ENCODE measurements around the gene FAM32A.

FAM32A gene

DNA sequence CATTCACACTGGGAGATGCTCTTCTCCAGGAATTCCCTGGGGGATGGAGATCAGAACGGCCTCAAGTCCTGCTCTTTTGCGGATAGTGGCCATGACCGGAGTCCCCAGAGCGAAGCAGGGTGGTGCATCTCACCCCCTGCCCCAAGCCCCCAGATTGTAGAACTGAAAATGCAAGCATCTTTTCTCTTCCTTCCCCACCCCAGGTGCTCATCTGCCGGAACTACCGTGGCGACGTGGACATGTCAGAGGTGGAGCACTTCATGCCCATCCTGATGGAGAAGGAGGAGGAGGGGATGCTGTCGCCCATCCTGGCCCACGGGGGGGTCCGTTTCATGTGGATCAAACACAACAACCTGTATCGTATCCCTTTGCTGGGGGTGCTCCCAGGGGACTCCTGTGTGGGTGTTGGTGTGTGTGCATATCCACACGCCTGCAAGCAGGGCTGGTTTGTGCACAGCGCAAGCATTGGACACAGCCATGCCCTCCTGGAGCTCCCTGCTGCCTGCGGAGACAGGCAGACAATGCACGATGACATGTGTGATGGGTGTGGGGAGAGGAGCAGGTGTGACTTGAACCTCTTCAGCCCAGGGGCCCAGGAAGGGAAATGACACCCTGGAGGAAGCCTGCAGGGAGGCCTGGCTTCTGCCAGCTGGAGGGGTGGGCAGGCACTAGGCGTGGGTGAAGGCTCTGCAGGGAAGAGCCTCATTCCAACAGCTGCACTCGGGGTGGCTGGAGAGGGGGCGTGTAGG lies 18.2 kb downstream of the FAM32A start:
- DNase-seq = no peak

DNA sequence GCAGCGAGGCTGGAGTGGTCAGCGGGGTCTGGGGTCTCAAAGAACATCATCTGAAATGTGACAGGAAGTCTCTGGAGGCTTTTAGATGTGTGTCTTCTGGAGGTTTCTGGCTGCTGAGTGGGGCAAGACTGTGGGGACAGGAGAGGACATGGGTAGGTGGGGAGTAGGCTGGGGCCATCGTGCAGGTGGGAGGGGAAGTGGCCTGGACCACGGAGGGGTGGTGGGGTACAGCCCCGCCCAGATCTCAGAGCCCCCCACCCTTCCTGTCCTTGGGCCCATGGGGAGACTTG lies 18.7 kb downstream of the FAM32A start:
- DNase-seq = no peak

- no peak for DNase-seq
Measured at GRCh38 chr19:16205205-16206045, 20.2 kb downstream of the FAM32A start.

DNA sequence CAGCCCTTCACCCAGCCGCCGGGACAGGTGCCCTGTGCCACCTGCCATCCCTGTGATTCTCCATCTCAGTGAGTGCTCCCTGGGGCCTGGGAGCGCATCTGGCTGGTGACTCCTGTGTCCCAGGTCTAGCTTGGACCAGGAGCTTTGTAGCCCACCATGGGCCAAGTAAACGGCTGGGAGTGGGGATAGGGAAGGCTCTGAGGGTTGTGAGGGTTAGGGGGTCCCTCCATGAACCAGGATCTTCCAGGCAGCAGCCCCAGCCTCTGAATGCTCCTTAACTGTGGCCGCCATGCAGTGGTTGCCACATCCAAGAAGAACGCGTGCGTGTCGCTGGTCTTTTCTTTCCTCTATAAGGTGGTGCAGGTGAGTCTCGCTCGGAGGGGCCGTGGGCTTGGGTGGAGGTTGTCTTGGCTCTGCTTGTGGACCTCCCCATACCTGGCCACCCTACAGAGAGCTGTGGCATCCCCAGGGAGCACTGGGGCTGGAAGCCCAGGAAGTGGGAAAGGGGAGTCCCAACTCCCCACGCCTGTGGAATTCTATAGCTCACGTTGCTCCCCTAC lies 20.9 kb downstream of the FAM32A start:
- DNase-seq = no peak

DNA sequence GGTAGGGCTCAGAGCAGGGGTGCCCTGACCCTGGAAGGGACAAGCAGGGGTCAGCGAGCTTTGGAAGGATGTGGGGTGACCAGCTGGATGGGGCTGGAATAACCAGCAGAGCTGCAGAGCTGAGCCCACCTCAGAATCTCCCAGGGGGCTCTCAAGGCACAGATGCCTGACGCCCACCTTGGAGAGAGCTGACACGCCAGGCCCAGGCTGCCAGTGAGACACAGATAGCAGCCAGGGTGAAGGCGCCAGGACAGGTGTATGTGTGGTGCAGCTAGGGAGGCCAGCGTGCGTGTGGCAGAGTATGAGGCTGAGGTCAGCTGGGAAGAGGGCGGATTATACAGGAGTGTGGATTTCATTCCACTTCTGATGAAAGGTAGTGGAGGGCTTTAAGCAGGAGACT lies 21.4 kb downstream of the FAM32A start:
- no peak for DNase-seq

- DNase-seq = no peak
Measured at GRCh38 chr19:16207063-16207462, 21.9 kb downstream of the FAM32A start.

DNA sequence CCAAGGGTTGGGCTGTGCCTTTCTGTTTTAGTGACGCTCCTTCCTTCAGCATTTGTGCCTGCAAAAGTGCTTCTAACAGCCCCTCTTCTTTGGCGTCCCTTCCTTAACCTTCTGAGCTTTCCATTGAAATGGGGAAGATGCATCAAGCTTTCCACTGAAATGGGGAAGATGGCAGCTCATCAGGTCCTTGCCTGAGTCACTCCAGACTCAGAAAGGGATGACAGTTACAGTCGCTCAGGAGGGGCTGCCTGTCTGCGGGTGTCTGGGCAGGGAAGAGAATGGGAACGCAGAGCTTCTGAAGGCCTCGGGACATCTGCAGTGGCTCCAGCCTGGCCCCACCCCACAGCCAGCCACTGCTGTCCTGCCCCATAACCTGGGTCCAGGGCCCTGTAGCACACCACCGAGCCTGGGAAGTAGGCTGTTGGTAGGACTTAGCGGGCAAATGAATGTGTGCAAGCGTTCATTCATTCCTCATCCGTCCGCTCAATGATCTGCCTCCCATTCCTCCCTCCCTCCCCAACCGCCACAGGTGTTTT lies 22.3 kb downstream of the FAM32A start:
- no peak for DNase-seq

DNA sequence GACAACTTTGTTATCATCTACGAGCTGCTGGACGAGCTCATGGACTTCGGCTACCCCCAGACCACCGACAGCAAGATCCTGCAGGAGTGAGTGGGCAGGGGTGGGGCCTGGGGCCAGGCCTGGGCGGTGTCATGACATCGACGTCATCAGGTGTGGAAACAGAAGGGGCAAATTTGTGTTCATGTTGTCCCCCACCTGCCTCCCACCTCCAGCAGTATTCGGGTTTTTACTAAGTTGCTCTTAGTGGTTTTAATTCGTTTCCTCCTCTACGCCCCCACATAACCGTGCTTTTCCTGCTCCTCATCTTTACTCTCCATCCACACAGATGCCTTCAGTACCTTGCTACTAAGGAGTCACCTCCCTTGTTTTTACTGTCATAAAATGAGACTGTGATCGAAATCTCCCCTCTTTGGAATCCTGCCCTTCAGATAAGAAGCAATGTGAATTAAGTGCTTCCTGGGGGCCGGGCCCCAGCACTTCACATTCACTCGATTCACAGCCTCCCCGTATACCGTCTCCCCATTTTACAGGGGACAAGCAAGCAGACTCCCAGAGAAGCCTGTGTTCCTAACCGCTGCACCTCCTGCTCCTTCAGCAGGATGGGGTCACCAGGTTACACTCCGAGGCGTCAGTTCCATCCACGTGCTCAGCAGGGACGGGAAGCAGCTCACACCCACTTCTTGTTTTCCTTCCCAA lies 23.0 kb downstream of the FAM32A start:
- no peak for DNase-seq

DNA sequence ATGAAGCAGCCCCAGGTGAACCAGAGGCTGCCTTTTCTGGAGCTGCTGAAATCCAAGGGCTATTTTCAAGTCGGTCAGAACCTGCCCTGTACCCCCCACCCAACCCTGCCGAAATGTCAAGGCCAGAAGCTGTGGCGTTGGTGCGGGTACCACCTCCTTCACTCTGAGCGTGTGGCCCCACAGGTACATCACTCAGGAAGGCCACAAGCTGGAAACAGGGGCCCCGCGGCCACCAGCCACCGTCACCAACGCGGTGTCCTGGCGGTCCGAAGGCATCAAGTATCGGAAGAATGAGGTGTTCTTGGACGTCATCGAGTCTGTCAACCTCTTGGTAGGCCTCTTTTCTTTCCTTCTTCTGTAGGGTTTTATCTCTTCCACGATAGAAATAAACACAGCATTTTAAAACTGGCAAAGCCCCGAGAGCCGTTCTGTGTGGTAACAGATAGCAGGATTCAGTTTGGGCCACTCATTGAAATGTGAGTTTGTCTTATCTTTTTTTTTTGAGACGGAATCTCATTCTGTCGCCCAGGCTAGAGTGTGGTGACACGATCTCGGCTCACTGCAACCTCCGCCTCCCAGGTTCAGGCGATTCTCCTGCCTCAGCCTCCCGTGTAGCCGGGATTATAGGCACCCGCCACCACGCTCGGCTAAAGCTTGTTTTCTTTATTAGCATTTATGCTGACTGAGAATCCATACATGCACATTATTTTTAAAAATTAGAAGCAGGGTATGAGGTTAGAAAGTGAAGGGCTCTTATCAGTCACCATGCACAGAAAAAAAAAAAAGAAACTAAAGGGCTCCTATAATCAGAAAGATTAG lies 23.8 kb downstream of the FAM32A start:
- no peak for DNase-seq

DNA sequence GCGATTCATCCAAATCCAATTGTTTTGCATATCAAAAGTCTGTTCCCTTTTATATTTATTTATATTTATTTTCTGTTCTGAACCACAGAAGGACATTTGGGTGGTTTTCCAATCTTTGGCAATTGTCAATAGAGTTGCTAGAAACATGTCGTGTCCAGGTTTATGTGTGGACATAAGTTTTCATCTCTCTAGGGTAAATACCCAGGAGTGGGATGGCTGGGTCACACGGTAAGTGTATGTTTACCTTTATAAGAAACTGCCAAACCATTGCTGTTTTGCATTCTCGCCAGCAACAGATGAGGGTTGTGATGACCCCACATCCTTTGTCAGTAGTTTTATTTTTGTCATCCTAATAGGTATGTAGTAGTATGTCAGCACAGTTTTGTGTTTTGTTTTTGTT lies 25.0 kb downstream of the FAM32A start:
- DNase-seq = no peak

- no peak for DNase-seq
Measured at GRCh38 chr19:16213076-16213475, 27.9 kb downstream of the FAM32A start.

DNA sequence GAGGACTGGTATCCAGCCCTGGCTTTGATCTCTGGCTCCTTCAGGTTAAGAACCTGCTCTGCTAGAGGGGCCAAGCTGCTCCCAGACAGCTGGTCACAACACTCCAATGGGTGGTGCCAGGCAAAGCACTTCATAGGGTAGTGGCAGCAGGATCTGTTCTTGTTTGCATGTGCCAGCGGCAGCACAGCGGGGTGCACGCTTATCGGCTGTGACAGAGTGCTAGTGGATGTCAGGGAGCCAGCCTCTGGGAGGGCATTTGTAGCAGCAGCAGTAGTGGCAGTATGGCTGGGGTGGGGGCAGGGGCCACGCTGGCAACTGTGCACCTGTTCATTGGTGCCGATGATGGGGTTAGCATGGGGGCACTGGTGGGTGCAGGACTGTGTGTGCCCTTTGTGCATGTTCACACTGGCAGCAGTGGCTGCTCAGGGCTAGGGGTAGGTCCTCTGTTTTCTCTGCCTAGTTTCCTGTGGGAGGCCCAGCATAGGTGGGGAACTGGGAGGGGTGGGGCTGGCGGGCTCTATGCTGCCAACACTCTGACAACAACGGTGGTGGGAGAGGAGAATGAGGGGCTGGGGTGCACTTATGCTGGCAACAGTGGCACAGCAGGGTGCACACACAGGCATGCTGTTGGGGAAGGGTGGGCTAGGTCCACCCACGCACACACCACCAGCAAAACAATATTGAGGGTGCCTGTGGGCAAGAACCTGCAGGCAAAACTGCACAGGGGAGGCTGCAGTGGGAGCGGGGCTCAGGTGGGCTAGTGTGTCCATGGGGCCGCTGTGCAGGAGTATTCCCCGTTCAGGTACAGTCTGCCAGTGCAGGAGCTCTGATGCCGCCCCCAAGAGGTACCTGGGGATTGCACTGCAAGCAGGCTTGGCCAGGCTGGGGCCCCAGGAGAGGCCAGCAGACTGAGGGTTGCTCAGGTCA lies 31.8 kb downstream of the FAM32A start:
- DNase-seq = no peak

- DNase-seq = no peak
Measured at GRCh38 chr19:16217716-16218451, 32.7 kb downstream of the FAM32A start.

DNA sequence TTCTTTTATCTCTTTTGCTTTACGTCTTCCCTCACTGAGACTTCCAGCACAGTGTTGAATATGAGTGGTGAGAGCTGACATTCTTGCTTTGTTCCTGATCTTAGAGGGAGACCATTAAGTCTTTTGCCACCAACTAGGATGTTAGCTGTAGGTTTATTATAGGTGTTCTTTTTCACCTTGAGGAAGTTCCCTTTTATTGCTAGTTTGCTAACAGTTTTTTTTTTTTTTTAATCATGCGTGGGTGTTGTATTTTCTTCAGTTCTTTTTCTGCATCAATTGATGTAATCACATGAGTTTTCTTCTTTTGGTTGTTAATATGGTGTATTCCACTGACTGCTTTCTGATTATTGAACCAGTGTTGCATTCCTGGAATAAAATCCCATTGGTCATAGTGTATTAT lies 33.6 kb downstream of the FAM32A start:
- no peak for DNase-seq

GRCh38 chr19:16222806-16223205 lies 37.6 kb downstream of the FAM32A start:
- DNase-seq = no peak

GRCh38 chr19:16223746-16224145 lies 38.5 kb downstream of the FAM32A start:
- no peak for DNase-seq

GRCh38 chr19:16224293-16225045 lies 39.3 kb downstream of the FAM32A start:
- no peak for DNase-seq

- no peak for DNase-seq
Measured at GRCh38 chr19:16225279-16226183, 40.3 kb downstream of the FAM32A start.

DNA sequence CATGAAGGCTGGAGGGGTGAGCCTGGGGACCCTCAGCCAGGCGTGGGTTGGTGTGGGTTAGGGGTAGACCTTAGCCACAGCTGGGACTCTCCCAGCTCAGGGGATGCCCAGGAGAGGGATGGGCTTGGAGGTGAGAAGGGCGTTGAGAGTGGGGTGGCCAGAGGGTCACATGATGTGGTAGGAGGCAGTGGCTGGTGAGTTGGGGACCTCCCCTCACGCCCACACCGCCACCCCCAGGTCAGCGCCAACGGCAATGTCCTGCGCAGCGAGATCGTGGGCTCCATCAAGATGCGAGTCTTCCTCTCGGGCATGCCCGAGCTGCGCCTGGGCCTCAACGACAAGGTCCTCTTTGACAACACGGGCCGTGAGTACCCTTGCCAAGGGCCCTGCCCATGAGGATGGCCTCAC lies 41.0 kb downstream of the FAM32A start:
- no peak for DNase-seq

Measured in activated CD4-positive, alpha-beta T cell treated with anti-CD3 and anti-CD28 coated beads, Interleukin-2, Interleukin-6, amounts not matched to agents 100 ng/mL and 50 ng/mL, durations not matched to agents 16 hours and 8 hours (primary cell).